Glomerular endothelial cell (primary cell): Measurements from ENCODE around the gene ZNF653. TPM values are rescaled to one million over a fixed set of nuclear protein-coding genes. Genes with fewer than 3 reads are reported as not detected.
"Not testable (repeated sequence)": the region's sequence is repeated elsewhere in the genome, so short reads cannot be mapped to it uniquely, and the experiment has no call there.

Experiments
- DNase-seq: peaks from one replicate; pipeline ENCODE4 v3.0.0-alpha.2; 2011; ENCODE audit warnings: low read depth, low spot score; ENCODE audit errors: extremely low read depth
- total RNA-seq: library from RNA; depleted of rRNA; stranded (reverse); fragments of >200 nt; gene quantifications from 2 replicates; pipeline ENCODE4 v1.2.3, GENCODE V29; 2015

Gene ZNF653
- total RNA-seq, 1 donor from 2014 or later, result 9.6 TPM

DNA sequence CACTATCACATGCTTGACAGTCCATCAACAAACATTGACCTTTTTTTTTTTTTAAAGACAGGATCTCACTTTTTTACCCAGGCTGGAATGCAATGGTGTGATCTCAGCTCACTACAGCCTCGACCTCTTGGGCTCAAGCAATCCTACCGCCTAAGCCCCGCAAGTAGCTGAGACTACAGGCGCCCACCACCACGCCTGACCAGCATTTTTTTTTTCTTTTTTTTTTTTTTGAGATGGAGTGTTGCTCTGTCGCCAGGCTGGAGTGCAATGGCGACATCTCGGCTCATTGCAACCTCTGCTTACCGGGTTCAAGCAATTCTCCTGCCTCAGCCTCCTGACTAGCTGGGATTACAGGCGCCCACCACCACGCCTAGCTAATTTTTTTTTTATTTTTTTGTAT is 46.7 kb downstream of the ZNF653 start:
- not testable (repeated sequence) for DNase-seq

DNA sequence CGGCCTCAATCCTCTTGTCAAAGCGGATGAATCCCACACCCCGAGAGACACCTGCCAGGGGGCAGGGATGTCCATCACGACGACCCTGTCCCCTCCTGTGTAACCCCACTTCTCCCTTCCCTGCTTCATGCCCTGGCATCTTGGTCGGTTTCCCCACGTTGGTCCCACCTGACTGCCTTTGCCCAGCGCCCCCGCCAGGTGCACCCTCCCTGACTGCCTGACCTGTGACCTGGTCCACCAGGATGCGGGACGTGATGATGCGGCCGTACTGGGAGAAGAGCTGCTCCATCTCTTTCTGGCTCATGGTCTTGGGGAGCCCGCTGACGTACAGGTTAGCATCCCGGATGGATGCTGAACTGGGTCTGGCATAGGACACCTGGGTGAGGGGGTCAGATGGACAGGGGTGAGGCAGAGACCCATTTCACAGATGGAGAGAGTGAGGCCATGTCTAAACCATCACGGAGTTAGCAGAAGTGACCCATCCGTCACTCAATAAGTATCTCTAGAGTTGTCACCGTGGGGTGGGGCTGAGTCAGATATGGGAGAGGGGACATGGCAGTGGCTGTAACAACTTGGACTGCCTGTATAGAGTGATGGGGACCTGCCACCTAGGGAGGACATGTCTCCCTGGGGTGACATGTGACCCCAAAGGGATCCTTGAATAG is 47.3 kb downstream of the ZNF653 start:
- no peak for DNase-seq

DNA sequence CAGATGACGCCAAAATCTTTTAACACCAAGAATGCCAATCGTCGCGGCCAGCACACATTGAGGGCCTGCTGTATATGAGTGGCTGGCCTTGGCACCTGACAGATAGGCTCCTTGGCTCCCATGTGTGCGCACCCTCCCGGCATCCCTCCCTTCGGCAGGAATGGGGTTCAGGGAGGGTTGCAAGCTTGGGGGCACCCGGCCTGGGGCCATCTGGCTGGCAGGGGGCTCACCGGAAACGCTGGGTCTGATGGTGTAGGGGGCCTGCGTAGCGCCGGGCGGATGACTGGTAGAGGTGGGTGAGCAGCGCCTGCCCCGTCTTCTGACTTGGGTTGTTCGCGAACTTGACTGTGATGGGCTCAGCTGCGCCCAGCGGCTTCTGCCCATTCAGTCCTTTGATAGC is 47.8 kb downstream of the ZNF653 start:
- no peak for DNase-seq

DNA sequence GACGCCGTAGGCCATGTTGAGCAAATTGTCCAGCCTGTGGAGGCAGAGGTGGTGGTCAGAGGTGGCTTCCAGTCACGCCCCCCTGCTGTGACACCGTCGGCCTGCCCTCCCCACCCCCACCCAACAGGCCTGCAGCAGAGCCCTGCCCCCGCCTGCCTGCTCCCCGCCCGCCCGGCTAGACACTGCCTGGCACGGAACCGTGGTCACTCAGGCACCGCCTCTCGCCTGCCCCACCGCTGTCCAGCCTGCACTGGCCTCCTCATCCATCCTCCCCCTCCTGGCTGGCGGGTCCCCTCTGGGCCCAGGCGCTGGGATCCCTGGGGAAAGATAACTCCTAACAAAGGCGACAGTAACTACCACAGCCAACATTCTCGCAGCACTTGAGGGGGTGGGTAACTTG is 48.5 kb downstream of the ZNF653 start:
- no peak for DNase-seq

DNA sequence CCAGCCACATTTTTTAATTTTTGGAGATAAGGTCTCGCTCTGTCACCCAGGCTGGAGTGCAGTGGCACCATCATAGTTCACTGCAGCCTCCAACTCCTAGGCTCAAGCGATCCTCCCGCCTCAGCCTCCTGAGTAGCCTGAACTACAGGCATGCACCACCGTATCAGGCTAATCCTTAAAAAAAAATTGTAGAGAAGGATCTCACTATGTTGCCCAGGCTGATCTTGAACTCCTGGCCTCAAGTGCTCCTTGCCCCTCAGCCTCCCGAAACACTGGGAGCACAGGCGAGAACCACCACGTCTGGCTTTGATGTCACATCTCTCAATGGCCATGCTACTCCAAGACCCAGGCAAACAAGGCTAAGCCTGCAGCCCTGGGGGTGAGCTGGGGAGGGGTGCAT is 49.0 kb downstream of the ZNF653 start:
- no peak for DNase-seq

DNA sequence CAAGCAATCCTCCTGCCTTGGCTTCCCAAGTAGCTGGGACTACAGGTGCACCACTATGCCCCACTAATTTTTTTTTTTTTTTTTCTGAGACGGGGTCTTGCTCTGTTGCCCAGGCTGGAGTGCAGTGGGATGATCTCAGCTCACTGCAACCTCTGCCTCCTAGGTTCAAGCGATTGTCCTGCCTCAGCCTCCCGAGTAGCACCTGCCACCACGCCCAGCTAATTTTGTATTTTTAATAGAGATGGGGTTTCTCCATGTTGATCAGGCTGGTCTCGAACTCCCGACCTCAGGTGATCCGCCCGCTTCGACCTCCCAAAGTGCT is 50.4 kb downstream of the ZNF653 start:
- DNase-seq, result not testable (repeated sequence)

DNA sequence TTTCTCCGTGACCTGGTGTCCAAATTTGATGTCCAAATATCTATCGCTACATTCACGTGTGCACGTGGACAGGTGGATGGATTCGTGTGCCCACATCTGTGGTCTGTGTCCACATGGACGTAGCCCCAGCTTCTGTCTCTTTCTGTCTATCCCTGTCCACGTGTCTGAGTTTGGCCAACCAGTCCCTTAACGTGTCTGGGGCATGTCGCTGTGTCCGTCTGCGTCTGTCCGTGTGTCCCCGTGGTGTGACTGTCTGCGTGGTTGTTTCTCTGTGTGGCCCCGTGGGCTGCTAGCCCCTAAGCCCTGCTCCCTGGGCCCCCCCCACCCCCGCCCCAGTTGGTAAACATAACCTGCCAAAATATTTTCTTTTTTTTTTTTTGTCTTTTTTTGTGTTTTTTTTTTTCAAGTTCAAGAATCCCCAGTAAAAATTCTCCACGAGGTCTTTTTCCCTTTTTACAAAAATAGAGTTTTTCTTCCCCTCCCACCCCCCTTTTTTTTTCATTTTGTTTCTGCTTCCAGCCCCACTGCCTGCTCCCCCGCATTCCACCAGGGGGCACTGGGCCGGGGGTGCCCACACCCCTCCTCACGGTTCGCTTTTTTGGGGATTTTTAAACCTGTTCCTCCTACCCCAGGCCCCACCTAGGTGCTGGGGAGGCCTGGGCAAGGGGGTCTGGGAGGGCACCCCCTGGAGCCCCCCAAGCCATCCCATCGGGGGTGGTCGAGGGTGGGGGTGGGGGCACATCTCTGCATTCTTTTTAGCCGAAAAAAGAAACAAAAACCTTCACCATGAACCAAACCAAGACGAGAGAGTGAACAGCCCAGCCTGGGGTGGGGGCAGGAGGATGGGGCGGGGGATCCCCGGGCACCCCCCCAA is 51.9 kb downstream of the ZNF653 start:
- no peak for DNase-seq

DNA sequence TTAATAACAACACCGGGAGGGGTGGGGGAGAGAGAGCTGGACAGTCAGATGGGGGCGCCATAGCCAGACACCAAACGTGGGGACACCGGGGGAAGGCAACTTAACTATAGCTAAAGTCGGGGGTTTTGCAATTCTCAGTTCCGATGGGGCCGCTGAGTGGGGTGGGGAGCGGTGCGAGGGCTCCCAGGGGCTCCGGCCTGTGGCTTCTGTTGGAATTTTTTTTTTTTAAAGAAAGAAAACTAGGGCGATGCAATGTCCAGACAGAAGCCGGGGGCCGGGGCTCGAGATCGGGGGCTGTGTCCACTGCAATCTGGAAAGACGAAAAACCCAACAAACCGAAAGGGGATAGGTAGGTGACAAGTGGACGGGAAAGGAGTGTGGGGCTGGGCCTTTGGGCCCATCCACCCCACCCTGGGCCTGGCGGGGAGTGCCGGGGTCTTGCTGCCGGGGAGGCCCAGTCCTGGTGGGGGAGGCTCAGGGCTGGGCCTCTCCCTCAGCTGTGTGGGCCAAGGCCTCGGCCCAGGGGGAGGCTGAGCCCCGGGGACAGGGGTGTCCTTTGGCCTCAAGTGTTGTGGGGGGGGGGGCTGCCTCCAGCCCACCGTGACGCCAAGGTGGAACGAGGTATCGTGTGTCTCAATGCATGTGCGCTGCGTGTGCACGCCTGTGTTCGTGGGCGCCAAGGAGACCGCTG is 52.9 kb downstream of the ZNF653 start:
- no peak for DNase-seq

DNA sequence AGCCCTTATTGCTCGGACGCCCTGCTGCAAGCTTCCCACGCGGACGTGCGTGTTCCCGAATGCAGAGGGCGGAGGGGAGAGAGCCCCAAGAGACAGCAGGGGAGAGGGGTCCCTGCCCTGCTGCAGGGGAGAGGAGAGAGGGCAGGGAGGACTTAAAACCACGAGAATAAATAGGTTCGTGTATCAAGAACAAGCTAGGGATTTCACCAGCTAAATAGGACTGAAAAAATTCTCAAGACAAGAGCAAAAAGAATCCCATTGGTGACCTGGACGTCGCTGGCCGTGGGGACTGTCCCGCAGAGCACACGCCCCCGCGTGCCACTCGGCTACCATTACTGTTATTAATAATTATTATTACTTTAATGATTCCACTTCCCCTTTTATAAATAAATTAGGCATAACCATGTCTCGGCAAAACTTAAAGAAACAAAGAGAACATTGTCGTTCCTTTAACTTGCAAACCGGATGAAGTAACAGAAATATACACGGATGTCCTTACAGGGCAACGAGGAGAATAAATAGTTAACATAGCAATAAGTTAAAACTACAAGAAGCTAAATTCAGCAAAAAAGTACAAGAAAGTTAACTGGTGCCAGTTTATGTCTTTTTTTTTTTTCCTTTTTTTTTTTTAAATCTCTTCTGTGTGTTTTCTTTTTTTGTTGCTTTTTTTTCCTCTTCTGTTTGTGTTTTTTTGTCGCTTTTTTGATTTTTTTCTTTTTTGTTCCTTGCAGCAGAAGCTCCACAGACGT is 53.6 kb downstream of the ZNF653 start:
- no peak for DNase-seq

DNA sequence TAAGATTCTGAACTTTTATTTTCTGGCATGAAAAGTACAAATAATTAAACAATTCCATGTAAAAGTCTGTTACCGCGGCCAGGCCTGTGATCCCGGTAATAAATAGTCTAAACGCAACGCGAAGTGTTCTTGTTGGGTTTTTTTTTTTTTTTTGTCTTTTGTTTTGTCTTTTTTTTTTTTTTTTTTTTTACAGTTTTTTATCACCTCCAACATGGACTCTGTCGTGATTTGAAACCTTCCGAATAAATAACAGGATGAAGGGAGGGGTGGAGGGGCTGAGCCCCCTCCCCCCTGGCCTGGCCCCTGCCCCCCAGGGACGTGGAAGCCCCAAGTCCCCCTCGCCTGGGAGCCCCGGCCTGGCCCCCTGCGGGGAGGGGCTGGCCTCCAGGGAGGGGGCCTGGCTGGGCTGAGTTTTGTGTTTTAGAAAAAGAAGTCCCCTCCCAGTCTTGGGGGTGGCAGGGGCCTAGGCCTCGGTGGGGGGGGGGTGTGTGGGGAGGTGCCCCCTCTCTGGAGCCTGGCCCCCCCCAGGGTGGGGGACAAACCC is 54.2 kb downstream of the ZNF653 start:
- no peak for DNase-seq

DNA sequence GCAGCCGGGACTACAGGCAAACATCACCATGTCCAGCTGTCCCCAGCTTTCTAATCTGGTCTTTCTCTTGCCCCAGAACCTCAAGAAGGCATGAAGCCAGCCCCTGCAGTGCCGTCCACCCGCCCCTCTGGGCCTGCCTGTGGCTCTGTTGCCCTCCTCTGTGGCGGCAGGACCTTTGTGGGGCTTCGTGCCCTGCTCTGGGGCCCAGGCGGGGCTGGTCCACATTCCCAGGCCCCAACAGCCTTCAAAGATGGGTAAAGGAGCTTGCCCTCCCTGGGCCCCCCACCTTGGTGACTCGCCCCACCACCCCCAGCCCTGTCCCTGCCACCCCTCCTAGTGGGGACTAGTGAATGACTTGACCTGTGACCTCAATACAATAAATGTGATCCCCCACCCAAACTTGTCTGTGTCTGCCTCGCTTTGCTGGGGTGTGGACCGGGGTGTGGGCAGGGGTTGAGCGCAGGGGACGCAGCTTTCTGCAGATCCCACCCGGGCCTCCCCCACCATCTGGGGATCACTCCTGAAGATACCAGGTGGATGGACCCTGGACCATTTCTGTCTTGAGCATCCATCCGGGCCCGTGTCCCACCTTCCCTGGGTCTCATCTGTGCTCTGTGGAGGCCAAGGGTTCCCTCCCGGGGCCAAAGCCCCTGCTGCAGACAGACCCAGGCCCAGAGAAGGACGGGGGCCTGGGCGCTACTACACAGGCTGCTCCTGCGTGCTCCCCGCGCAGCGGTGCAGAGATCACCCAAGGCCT is 54.9 kb downstream of the ZNF653 start:
- DNase-seq, result no peak

DNA sequence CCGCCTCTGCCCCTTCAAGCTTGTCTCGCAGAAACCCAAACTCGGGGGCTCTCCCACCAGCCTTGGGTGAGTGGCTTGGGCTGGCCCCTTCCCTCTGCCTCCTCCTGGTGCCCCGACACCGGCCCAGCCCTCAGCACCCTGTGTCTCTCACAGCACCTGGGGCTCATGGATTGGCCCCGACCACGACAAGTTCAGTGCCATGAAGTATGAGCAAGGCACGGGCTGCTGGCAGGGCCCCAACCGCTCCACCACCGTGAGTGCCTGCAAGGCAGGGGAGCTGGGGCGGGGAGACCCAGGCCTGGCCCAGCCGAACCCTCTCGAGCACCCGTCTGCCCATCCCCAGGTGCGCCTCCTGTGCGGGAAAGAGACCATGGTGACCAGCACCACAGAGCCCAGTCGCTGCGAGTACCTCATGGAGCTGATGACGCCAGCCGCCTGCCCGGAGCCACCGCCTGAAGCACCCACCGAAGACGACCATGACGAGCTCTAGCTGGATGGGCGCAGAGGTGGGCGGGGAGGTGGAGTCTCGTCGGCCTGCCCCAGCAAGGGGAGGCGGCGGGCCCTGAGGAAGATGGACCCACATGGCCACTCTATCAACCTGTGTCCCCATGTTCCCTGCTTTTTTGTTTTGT is 56.6 kb downstream of the ZNF653 start:
- DNase-seq, result no peak

DNA sequence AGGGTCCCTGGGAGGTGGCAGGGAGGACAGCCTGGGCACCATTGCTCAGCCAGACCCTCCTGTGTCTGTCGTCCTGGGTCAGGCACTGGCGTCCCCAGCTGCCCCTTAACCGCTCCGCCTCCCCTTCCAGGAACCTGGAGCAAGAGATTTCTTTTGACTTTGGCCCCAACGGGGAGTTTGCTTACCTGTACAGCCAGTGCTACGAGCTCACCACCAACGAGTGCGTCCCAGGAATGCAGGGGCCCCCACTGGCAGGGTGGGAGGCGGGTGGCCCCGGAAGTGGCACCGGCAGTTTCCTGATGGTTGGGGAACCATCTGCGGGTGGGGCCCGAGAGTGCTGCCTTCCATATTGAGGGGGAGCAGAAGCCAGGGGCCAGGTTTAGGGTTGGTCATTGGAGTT is 57.2 kb downstream of the ZNF653 start:
- DNase-seq, result no peak

DNA sequence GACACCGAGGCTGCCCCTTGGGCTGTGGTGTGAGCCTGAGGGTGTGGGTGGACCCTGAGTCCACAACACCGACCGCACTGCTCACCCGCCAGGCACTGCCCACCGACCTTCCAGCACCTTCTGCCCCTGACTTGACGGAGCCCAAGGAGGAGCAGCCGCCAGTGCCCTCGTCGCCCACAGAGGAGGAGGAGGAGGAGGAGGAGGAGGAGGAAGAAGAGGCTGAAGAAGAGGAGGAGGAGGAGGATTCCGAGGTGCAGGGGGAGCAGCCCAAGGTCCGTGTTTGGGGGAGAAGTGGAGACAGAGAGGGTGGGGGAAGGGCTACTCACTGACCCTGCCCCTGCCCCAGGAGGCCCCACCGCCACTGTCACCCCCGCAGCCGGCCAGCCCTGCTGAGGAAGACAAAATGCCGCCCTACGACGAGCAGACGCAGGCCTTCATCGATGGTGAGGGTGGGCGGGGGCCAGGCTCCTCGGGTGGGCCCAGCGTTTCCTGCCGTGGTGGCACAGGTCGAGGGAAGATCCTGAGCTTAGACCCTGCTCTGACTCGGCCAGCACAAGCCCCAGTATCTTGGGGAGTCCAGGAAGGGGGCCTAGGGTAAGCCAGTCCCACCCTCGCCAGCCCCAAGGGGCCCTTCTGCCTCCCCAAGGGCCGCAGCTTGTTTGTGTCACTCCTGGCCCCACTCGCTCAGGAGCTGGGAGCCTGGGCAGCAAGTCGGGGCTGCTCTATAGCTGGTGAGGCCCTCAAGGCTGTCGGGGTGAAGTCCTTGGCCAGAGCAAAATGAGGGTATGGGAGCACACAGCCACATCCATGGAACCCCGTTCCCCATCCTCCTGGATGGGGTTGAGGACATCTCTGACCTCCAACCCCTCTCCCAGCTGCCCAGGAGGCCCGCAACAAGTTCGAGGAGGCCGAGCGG is 58.0 kb downstream of the ZNF653 start:
- DNase-seq, result no peak

DNA sequence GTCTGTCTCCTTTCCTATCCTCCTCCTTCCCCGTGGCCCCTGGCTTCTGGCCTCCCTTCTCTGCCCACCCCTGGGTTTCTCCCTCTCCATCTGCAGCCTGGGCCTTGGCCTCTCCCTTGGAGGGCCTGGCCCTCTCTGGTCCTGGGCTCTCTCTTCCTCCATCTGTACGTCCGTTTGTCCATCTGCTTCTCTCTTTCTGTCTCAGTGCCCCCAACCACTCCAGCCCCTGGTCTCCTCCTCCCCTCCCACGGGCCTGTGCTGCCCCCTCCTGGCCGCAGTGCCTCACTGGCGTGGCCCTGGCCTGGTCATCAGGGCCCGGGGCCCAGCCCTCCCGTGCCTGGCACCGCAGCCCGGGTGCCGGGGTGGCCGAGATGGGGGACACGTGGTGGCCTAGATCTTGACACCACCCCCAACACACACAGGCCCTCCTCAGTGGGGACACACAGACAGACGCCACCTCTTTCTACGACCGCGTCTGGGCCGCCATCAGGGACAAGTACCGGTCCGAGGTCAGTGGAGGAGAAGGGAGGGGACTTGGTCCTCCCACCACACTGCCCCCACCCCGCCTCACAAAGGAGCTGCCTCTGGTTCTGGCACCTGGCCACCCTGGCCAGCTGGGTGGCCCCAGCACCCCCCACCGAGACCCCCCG is 58.9 kb downstream of the ZNF653 start:
- DNase-seq, result no peak

DNA sequence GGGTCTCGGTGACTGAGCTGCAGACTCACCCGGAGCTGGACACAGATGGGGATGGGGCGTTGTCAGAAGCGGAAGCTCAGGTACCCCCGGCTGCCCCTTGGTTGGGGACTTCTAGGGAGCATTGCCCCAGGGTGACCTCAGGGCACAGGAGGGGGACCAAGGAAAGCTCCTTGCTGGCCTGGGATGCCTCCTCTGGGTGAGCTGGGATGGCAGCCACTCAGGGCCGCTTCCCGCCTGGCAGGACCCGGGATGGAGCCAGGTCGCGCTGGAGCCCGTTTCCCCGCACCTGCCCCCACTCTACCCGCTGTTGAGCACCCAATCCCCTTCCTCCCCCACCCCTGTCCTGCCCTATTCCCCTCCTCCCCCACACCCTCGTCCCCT is 59.4 kb downstream of the ZNF653 start:
- DNase-seq, result no peak

DNA sequence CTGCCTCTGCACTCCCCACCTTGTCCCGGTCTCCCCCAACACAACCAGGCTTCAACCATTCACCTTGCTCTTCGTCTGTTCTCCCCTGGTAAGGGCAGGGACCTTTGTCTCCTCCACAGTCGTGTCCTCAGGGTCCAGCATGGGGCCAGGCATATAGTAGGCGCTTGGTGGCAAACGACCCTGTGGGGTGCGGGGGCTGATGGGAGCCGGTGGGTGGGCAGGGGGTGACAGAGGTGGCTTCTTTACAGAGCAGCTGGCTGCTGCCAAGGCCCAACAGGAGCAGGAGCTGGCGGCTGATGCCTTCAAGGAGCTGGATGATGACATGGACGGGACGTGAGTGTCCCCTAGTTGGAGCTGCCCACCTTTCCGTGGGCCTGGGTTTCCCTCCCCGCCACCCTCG is 60.5 kb downstream of the ZNF653 start:
- DNase-seq, result no peak

DNA sequence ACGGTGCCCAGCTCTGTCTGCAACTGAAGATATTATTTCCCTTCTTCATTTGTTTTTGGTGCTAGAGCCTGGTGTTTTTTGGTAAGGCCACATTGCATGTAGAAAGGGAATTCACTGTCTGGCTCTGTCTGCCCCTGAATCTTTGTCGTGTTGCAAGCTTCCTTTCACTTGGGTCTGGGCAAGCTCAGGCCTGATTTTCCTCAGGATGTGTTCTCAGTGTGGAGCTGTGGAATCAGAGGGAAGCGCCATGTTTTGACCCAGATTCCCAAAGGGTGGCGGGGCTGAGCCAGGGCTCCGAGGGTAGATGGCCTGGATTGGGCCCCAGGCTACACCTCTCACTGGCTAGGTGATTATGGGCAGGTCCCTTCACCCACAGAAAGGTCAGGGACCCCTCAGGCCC is 61.6 kb downstream of the ZNF653 start:
- DNase-seq, result no peak
